ENCODE data around the gene TRAK2. TPM values are rescaled to one million over a fixed set of nuclear protein-coding genes. Genes with fewer than 3 reads are reported as not detected.
"Not testable (repeated sequence)": the region's sequence is repeated elsewhere in the genome, so short reads cannot be mapped to it uniquely, and the experiment has no call there.

Gene TRAK2
- total RNA-seq, 1 donor from 2014 or later: 20.1 TPM

- intact Hi-C loops (cut with micrococcal nuclease): no loop called here
- Mint-ChIP-seq H3K4me1 (peaks cover 43% of the 10 kb centered on the region), H3K9me3 (no peaks in the 10 kb centered on the region), H3K27ac (no peak overlapping the region), H3K36me3 (ENCODE audit: low read depth) (peaks cover 2% of the 10 kb centered on the region), H3K4me3 (no peak overlapping the region), H3K27me3 (no peaks in the 10 kb centered on the region)
- ATAC-seq (ENCODE audit: low read depth) (no peak), DNase-seq (no peak)
- ChIA-PET CTCF (interaction anchor here (1.3 kb wide), 1 partner anchor 11 kb away, joined by 4 read pairs; the partner anchor contains the start of genes STRADB and TRAK2), POLR2A (interaction anchor here (0.5 to 2.1 kb wide), 4 partner anchors 11 to 461 kb away, joined by 3 to 14 read pairs (median 6); partner anchors contain the start of genes STRADB and TRAK2)
- no peak for TF ChIP-seq CTCF (IDR thresholded peaks at IDR 0.05)
Observed at GRCh38 chr2:201440182-201440581, 11.1 kb downstream of the TRAK2 start.

GRCh38 chr2:201439336-201439922 is 11.8 kb downstream of the TRAK2 start:
- intact Hi-C loops (cut with micrococcal nuclease); H3K27me3 Mint-ChIP-seq; ATAC-seq (ENCODE audit: low read depth); H3K4me3 Mint-ChIP-seq; H3K27ac Mint-ChIP-seq; H3K36me3 Mint-ChIP-seq (ENCODE audit: low read depth); H3K9me3 Mint-ChIP-seq; CTCF ChIA-PET; DNase-seq: not testable (repeated sequence)
- POLR2A ChIA-PET: interaction anchor here (0.5 to 1.0 kb wide), 3 partner anchors 11 to 37 kb away, joined by 3 to 7 read pairs (median 3); no protein-coding TSS in a partner anchor
- H3K4me1 Mint-ChIP-seq: peaks cover 44% of the 10 kb centered on the region

GRCh38 chr2:201436141-201436540 is 15.1 kb downstream of the TRAK2 start:
- POLR2A ChIA-PET: interaction anchor here (2.1 kb wide), 1 partner anchor 15 kb away, joined by 10 read pairs; the partner anchor contains the start of genes STRADB and TRAK2
- intact Hi-C loops (cut with micrococcal nuclease): no loop called here
- CTCF ChIA-PET: no interaction called here

GRCh38 chr2:201433394-201433995 is 17.8 kb downstream of the TRAK2 start:
- Mint-ChIP-seq H3K4me1 (peaks cover 47% of the 10 kb centered on the region), H3K27ac (no peak overlapping the region), H3K36me3 (ENCODE audit: low read depth) (peaks cover 16% of the 10 kb centered on the region), H3K9me3 (no peaks in the 10 kb centered on the region), H3K27me3 (no peaks in the 10 kb centered on the region), H3K4me3 (no peak overlapping the region)
- ATAC-seq (ENCODE audit: low read depth): no peak
- no peak for DNase-seq
- TF ChIP-seq CTCF (IDR thresholded peaks at IDR 0.05): no peak
- POLR2A ChIA-PET: no interaction called here
- intact Hi-C loops (cut with micrococcal nuclease): no loop called here
- CTCF ChIA-PET: interaction anchor here (1.3 kb wide), 1 partner anchor 18 kb away, joined by 4 read pairs; the partner anchor contains the start of genes STRADB and TRAK2

More at GRCh38 chr2:201436141-201436540, 15.1 kb downstream of the TRAK2 start:
- no peaks in the 10 kb centered on the region for H3K27me3 Mint-ChIP-seq
- H3K27ac Mint-ChIP-seq: no peak overlapping the region
- ATAC-seq (ENCODE audit: low read depth) (no peak), DNase-seq (no peak)
- no peak for TF ChIP-seq CTCF (IDR thresholded peaks at IDR 0.05)
- no peaks in the 10 kb centered on the region for H3K9me3 Mint-ChIP-seq
- peaks cover 9% of the 10 kb centered on the region for H3K36me3 Mint-ChIP-seq (ENCODE audit: low read depth)
- H3K4me3 Mint-ChIP-seq: no peak overlapping the region
- H3K4me1 Mint-ChIP-seq: peaks cover 64% of the 10 kb centered on the region

- no peak for TF ChIP-seq CTCF (IDR thresholded peaks at IDR 0.05)
- H3K27me3 Mint-ChIP-seq: no peaks in the 10 kb centered on the region
- DNase-seq (no peak), ATAC-seq (ENCODE audit: low read depth) (no peak)
- ChIA-PET POLR2A (no interaction called here), CTCF (interaction anchor here (1.3 kb wide), 1 partner anchor 18 kb away, joined by 4 read pairs; the partner anchor contains the start of genes STRADB and TRAK2)
- H3K4me3 Mint-ChIP-seq: no peak overlapping the region
- intact Hi-C loops (cut with micrococcal nuclease): no loop called here
- no peaks in the 10 kb centered on the region for H3K9me3 Mint-ChIP-seq
- peaks cover 43% of the 10 kb centered on the region for H3K4me1 Mint-ChIP-seq
- H3K27ac Mint-ChIP-seq: no peak overlapping the region
- H3K36me3 Mint-ChIP-seq (ENCODE audit: low read depth): peaks cover 16% of the 10 kb centered on the region
Observed at GRCh38 chr2:201432621-201433393, 18.5 kb downstream of the TRAK2 start.

Measured in activated B cell treated with CpG ODN at 0.5 μM for 24 hours (primary cell).